Measurements from ENCODE around the gene DRAM1. TPM values are rescaled to one million over a fixed set of nuclear protein-coding genes. Genes with fewer than 3 reads are reported as not detected.

The DRAM1 gene
- total RNA-seq, 3 donors from 2014 or later = 31.2 to 32.4 (median 31.6) TPM

DNA sequence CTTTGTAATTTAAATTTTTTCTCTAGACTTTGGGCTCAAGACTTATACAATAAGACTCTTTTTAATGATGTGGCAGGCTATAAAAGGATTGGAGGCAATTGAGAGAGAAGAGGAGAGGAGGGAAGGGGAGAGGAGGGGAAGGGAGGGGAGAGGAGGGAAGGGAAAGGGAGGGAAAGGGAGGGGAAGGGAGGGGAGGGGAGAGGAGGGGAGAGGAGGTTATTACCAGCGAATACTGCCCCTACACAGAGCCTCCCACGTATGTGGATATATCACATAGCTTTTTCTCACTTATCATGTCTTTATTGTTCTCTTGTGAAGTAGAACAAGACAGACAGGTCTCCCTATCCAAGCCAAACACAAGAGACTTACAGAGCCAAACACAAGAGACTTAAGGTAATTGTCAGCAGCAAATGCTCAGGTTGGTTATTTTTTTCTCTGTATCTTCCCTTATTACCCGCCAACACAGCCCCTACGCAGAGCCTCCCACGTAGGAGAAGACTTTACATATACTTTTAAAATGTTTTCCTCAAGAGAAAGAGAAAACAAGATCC lies 63.1 kb downstream of the DRAM1 start:
- intact Hi-C loops (cut with DNase I; ENCODE audit: low total_unique reads) = loop anchor here (10.0 kb wide), 2 partner anchors 544 to 834 kb away; partner anchors contain the start of gene IGF1
- peak overlapping the region; percentile 35 to 90 for H3K27ac ChIP-seq
- no peaks in the 10 kb centered on the region for H3K4me1 ChIP-seq

DNA sequence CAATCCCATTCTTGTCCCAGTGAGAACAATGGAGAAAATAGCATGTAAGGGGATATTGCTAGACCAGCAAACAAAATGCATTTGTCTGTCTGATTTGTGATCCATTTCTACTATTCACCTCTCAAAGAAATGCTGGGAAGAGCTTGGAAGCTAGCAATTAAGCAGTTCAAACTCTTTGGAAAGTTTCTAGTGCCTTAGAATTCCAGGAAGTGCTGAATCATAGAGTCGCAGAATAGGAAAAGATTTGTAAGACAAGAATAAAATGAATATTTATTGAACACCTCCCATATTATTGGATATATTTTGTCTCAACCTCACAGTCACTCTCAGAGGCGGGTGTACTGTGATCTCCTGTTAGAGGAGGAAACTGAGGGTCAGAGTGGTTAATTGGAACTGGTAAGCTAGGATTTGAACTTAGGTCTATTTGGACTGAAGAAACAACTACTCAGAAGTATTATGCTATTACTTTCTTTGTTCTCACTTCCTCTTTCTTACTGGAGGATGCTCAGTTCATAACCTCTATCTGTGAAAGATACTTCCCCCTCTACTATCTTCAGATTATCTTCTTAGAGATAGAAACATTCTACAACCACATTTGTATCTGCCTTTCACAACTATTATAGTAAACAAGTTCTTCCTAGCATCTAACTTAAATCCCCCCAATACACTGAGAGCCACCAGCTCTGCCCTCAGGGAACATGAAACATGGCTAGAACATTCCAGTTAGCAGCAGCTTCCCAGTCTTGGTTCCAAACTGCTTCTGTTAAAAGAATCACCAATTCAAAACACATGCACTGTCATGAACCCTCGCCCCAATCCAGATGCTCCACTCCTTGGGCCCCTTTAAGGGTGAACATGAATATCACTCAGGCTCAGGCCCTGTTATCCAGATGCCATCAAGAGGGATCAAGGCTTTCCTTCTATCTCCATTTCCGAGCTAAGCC lies 64.2 kb downstream of the DRAM1 start:
- Histone ChIP-seq H3K4me1 (no peaks in the 10 kb centered on the region), H3K27me3 (no peaks in the 10 kb centered on the region), H3K4me3 (no peak overlapping the region), H3K36me3 (no peaks in the 10 kb centered on the region), H3K9me3 (no peaks in the 10 kb centered on the region), H3K27ac (peak overlapping the region; percentile 35 to 90)
- no peak for DNase-seq (ENCODE audit: low spot score in 2 of 2)
- no peak for TF ChIP-seq POLR2A (IDR thresholded peaks at IDR 0.05)
- TF ChIP-seq, protein P1, sequence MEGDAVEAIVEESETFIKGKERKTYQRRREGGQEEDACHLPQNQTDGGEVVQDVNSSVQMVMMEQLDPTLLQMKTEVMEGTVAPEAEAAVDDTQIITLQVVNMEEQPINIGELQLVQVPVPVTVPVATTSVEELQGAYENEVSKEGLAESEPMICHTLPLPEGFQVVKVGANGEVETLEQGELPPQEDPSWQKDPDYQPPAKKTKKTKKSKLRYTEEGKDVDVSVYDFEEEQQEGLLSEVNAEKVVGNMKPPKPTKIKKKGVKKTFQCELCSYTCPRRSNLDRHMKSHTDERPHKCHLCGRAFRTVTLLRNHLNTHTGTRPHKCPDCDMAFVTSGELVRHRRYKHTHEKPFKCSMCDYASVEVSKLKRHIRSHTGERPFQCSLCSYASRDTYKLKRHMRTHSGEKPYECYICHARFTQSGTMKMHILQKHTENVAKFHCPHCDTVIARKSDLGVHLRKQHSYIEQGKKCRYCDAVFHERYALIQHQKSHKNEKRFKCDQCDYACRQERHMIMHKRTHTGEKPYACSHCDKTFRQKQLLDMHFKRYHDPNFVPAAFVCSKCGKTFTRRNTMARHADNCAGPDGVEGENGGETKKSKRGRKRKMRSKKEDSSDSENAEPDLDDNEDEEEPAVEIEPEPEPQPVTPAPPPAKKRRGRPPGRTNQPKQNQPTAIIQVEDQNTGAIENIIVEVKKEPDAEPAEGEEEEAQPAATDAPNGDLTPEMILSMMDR (IDR thresholded peaks at IDR 0.05) = no peak
- no peak for TF ChIP-seq POLR2AphosphoS5 (IDR thresholded peaks at IDR 0.05)
- intact Hi-C loops (cut with DNase I; ENCODE audit: low total_unique reads) = loop anchor here (10.0 kb wide), 2 partner anchors 543 to 833 kb away; partner anchors contain the start of gene IGF1

More for the DNA sequence above, 63.1 kb downstream of the DRAM1 start:
- Histone ChIP-seq H3K4me3 (no peak overlapping the region), H3K27me3 (no peaks in the 10 kb centered on the region), H3K9me3 (no peaks in the 10 kb centered on the region), H3K36me3 (no peaks in the 10 kb centered on the region)
- TF ChIP-seq, protein P1 (IDR thresholded peaks at IDR 0.05) = no peak
- TF ChIP-seq POLR2AphosphoS5 (IDR thresholded peaks at IDR 0.05) (no peak), POLR2A (IDR thresholded peaks at IDR 0.05) (no peak)
- DNase-seq (ENCODE audit: low spot score in 2 of 2) = no peak

DNA sequence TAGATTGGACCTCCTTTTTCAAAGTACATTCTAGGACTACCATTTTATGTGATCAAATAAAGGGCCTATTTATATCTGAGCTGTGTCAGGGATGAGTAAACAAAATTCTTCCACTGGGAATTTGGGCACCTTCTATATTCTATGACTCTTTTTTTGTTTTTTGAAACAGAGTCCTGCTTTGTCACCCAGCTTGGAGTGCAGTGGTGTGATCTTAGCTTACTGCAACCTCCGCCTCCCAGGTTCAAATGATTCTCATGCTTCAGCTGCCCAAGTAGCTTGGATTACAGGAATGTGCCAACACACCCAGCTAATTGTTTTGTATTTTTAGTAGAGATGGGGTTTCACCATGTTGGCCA lies 64.8 kb downstream of the DRAM1 start:
- Histone ChIP-seq H3K4me3 (no peak overlapping the region), H3K36me3 (no peaks in the 10 kb centered on the region), H3K9me3 (no peaks in the 10 kb centered on the region), H3K27ac (peak overlapping the region; percentile 26 to 90), H3K4me1 (no peaks in the 10 kb centered on the region), H3K27me3 (no peaks in the 10 kb centered on the region)
- DNase-seq (ENCODE audit: low spot score in 2 of 2) = no peak
- intact Hi-C loops (cut with DNase I; ENCODE audit: low total_unique reads) = loop anchor here (10.0 kb wide), 2 partner anchors 543 to 833 kb away; partner anchors contain the start of gene IGF1
- TF ChIP-seq POLR2A (IDR thresholded peaks at IDR 0.05) = no peak
- TF ChIP-seq POLR2AphosphoS5 (IDR thresholded peaks at IDR 0.05) = no peak
- TF ChIP-seq, protein P1 (IDR thresholded peaks at IDR 0.05) = no peak

DNA sequence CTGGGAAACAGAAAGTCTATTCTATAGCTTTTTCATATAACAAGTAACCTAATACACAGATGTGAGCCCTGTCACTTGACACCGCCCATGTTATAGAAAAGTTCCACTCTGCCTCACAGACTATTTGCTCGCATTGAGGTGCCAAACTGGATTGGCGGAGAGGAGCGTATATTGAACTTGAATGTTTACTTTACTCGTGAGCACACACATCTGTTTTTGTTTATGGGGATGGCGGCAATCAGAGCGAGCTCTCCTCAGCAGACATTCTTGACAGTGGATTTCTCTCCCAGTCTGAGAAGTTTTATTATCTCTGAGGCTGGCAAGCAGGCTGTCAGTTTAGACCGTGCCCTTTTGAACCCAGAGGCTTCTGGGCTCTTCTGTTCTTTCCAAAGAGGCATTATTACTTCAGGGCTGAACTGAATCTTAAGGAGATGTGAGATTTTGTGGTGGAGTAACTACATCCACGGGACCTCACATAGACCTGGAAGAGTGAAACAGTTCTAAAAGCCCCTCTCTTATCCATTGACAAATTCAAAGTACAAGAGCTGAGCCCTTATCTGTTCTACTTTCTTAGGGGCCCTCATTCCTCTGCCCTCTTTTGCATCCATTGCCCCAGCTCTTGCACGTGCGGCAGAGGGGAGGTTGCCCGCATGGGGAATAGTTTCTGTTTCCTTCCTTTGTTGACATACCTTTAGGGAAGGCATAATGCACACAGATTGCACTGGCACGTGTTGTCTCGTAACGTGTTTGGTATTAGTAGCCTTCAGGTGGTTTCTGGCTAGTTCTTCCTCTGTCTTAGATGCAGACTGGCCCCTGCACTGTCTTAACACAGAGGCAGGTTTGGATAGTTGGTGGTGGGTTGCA lies 68.2 kb downstream of the DRAM1 start:
- TF ChIP-seq POLR2A (IDR thresholded peaks at IDR 0.05) = no peak
- TF ChIP-seq POLR2AphosphoS5 (IDR thresholded peaks at IDR 0.05) = peak in 1 of 3 donors; percentile 22
- no peaks in the 10 kb centered on the region for H3K9me3 ChIP-seq
- intact Hi-C loops (cut with DNase I; ENCODE audit: low total_unique reads) = loop anchor here (10.0 kb wide), 2 partner anchors 539 to 829 kb away; partner anchors contain the start of gene IGF1

DNA sequence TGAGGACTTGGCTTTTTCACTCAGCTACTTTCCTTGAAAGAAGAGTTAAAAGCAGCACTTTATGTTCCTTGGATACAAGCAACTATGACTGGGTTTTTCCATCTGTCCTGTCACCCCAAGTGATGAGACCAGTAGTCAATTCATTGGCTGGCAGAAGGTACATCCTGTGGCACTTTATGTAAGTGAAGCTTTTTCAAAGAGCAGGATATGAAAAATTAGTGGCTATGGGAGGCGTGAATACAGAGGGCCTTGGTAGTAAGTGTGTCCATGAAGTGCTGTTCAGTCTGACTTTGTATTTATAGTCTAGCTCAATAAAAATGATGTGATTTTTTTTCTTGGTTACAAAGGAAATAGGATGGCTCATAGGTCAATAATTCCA lies 68.8 kb downstream of the DRAM1 start:
- Histone ChIP-seq H3K27me3 (no peaks in the 10 kb centered on the region), H3K9me3 (no peaks in the 10 kb centered on the region), H3K4me3 (no peak overlapping the region), H3K36me3 (no peaks in the 10 kb centered on the region), H3K27ac (peak overlapping the region in 1 of 2 donors; percentile 45), H3K4me1 (no peaks in the 10 kb centered on the region)
- intact Hi-C loops (cut with DNase I; ENCODE audit: low total_unique reads) = loop anchor here (10.0 kb wide), 2 partner anchors 539 to 829 kb away; partner anchors contain the start of gene IGF1
- no peak for DNase-seq (ENCODE audit: low spot score in 2 of 2)
- no peak for TF ChIP-seq POLR2A (IDR thresholded peaks at IDR 0.05)
- no peak for TF ChIP-seq POLR2AphosphoS5 (IDR thresholded peaks at IDR 0.05)
- TF ChIP-seq, protein P1 (IDR thresholded peaks at IDR 0.05) = no peak

More for the DNA sequence above, 68.2 kb downstream of the DRAM1 start:
- no peak for DNase-seq (ENCODE audit: low spot score in 2 of 2)
- Histone ChIP-seq H3K4me3 (peak overlapping the region in 1 of 3 donors; percentile 7), H3K27ac (peak overlapping the region in 1 of 2 donors; percentile 45), H3K27me3 (no peaks in the 10 kb centered on the region), H3K36me3 (no peaks in the 10 kb centered on the region), H3K4me1 (no peaks in the 10 kb centered on the region)
